Measurements from ENCODE around the gene SYTL2.
A peak's percentile ranks its signal among the peaks of the same experiment; 100 is the strongest.

Gene SYTL2

GRCh38 chr11:85742348-85742747, 68.6 kb downstream of the SYTL2 start:
- H3K9me3 Mint-ChIP-seq, result no peaks in the 10 kb centered on the region
- peaks cover 5% of the 10 kb centered on the region for H3K4me1 Mint-ChIP-seq
- H3K27ac Mint-ChIP-seq, result no peak overlapping the region
- no peaks in the 10 kb centered on the region for H3K27me3 Mint-ChIP-seq (ENCODE audit: low read depth)
- no peaks in the 10 kb centered on the region for H3K36me3 Mint-ChIP-seq (ENCODE audit: low read depth)
- H3K4me3 Mint-ChIP-seq, result no peak overlapping the region
- no peak for TF ChIP-seq CTCF (IDR thresholded peaks at IDR 0.05; ENCODE audit: unreplicated experiment in 3 of 3)

GRCh38 chr11:85740481-85741400, 70.2 kb downstream of the SYTL2 start:
- peak overlapping the region in 2 of 3 experiments; percentile 1 to 64 for H3K27ac Mint-ChIP-seq
- H3K36me3 Mint-ChIP-seq (ENCODE audit: low read depth), result no peaks in the 10 kb centered on the region
- no peak for TF ChIP-seq CTCF (IDR thresholded peaks at IDR 0.05; ENCODE audit: unreplicated experiment in 3 of 3)
- no peak overlapping the region for H3K4me3 Mint-ChIP-seq
- H3K27me3 Mint-ChIP-seq (ENCODE audit: low read depth), result no peaks in the 10 kb centered on the region
- peaks cover 14% of the 10 kb centered on the region for H3K4me1 Mint-ChIP-seq
- no peaks in the 10 kb centered on the region for H3K9me3 Mint-ChIP-seq

GRCh38 chr11:85737738-85738137, 73.2 kb downstream of the SYTL2 start:
- H3K27me3 Mint-ChIP-seq (ENCODE audit: low read depth), result no peaks in the 10 kb centered on the region
- no peak overlapping the region for H3K4me3 Mint-ChIP-seq
- H3K4me1 Mint-ChIP-seq, result peaks cover 15% of the 10 kb centered on the region
- H3K27ac Mint-ChIP-seq, result no peak overlapping the region
- no peaks in the 10 kb centered on the region for H3K9me3 Mint-ChIP-seq
- H3K36me3 Mint-ChIP-seq (ENCODE audit: low read depth), result no peaks in the 10 kb centered on the region
- no peak for TF ChIP-seq CTCF (IDR thresholded peaks at IDR 0.05; ENCODE audit: unreplicated experiment in 3 of 3)

- H3K4me3 Mint-ChIP-seq, result no peak overlapping the region
- no peak for TF ChIP-seq CTCF (IDR thresholded peaks at IDR 0.05; ENCODE audit: unreplicated experiment in 3 of 3)
- H3K4me1 Mint-ChIP-seq, result peaks cover 12% of the 10 kb centered on the region
- H3K9me3 Mint-ChIP-seq, result no peaks in the 10 kb centered on the region
- no peaks in the 10 kb centered on the region for H3K27me3 Mint-ChIP-seq (ENCODE audit: low read depth)
- H3K36me3 Mint-ChIP-seq (ENCODE audit: low read depth), result no peaks in the 10 kb centered on the region
- peak overlapping the region; percentile 15 to 42 (median 35) for H3K27ac Mint-ChIP-seq
Observed at GRCh38 chr11:85735876-85736460, 75.0 kb downstream of the SYTL2 start.

- no peaks in the 10 kb centered on the region for H3K27me3 Mint-ChIP-seq (ENCODE audit: low read depth)
- H3K4me3 Mint-ChIP-seq, result no peak overlapping the region
- TF ChIP-seq CTCF (IDR thresholded peaks at IDR 0.05; ENCODE audit: unreplicated experiment in 3 of 3), result no peak
- H3K9me3 Mint-ChIP-seq, result peaks cover 14% of the 10 kb centered on the region
- H3K27ac Mint-ChIP-seq, result no peak overlapping the region
- no peaks in the 10 kb centered on the region for H3K36me3 Mint-ChIP-seq (ENCODE audit: low read depth)
- peaks cover 10% of the 10 kb centered on the region for H3K4me1 Mint-ChIP-seq
Observed at GRCh38 chr11:85732965-85733364, 78.0 kb downstream of the SYTL2 start.

All from nephron (organoid).